HCT116 (cell line): ENCODE data around the gene RHBDF2.

ENCODE experiments used
- CTCF ChIP-seq, 3 experiments: fragments of 200-600 bp in 1 of 3; sonication (generic) in 1 of 3; IDR thresholded peaks in 2 of 3; conservative IDR thresholded peaks in 1 of 3; 2 replicates each; pipeline ENCODE4 v1.5.1; 2012 to 2017; ENCODE audit warnings: low read depth in 2 of 3, low read length in 2 of 3, antibody characterized with exemption in 1 of 3, borderline replicate concordance in 1 of 3, control low read depth in 1 of 3, mild to moderate bottlenecking in 1 of 3, mixed read lengths in 1 of 3, mixed run types in 1 of 3, moderate library complexity in 1 of 3; ENCODE audit not compliant: insufficient read depth in 1 of 3
- EZH2 ChIP-seq: fragments of 200-600 bp; sonication (generic); IDR thresholded peaks from 2 replicates; pipeline ENCODE4 v1.6.1; 2017; ENCODE audit warnings: antibody characterized with exemption, mixed run types
- EZH2phosphoT487 ChIP-seq: fragments of 200-600 bp; IDR thresholded peaks from 2 replicates; pipeline ENCODE4 v1.6.1; 2018; ENCODE audit warnings: antibody characterized with exemption, borderline replicate concordance
- FOSL1 ChIP-seq: IDR thresholded peaks from 2 replicates; pipeline ENCODE4 v1.6.1; 2012; ENCODE audit warnings: low read depth
- JUND ChIP-seq: IDR thresholded peaks from 2 replicates; pipeline ENCODE4 v1.6.1; 2012
- MAX ChIP-seq: IDR thresholded peaks from 2 replicates; pipeline ENCODE4 v1.6.1; 2012
- POLR2A ChIP-seq: IDR thresholded peaks from 2 replicates; pipeline ENCODE4 v1.7.0; 2011; ENCODE audit warnings: borderline replicate concordance; ENCODE audit not compliant: insufficient read depth, insufficient read length; ENCODE audit errors: extremely low read depth
- POLR2AphosphoS5 ChIP-seq: IDR thresholded peaks from 2 replicates; pipeline ENCODE4 v1.6.1; 2011; ENCODE audit warnings: mild to moderate bottlenecking, low read depth, low read length, moderate library complexity
- SIN3A ChIP-seq: IDR thresholded peaks from 2 replicates; pipeline ENCODE4 v1.6.1; 2012; ENCODE audit warnings: low read depth
- SP1 ChIP-seq: IDR thresholded peaks from 2 replicates; pipeline ENCODE4 v1.6.1; 2012; ENCODE audit warnings: low read depth
- YY1 ChIP-seq: IDR thresholded peaks from 2 replicates; pipeline ENCODE4 v1.6.1; 2011; ENCODE audit warnings: low read length, low read depth, moderate library complexity, mild to moderate bottlenecking; ENCODE audit not compliant: insufficient replicate concordance; ENCODE audit errors: extremely low read depth
- ZNF274 ChIP-seq: fragments of 200-500 bp; sonication (Bioruptor generic); IDR thresholded peaks from 2 replicates; pipeline ENCODE4 v1.6.1; 2014; ENCODE audit warnings: mild to moderate bottlenecking, low read depth, low read length, inconsistent platforms
- TF ChIP-seq, protein P1 (sequence below): IDR thresholded peaks from 2 replicates; pipeline ENCODE4 v1.6.1; 2012; ENCODE audit warnings: low read depth
- TF ChIP-seq, protein P2 (sequence below): IDR thresholded peaks from 2 replicates; pipeline ENCODE4 v1.6.1; 2012

DNA sequence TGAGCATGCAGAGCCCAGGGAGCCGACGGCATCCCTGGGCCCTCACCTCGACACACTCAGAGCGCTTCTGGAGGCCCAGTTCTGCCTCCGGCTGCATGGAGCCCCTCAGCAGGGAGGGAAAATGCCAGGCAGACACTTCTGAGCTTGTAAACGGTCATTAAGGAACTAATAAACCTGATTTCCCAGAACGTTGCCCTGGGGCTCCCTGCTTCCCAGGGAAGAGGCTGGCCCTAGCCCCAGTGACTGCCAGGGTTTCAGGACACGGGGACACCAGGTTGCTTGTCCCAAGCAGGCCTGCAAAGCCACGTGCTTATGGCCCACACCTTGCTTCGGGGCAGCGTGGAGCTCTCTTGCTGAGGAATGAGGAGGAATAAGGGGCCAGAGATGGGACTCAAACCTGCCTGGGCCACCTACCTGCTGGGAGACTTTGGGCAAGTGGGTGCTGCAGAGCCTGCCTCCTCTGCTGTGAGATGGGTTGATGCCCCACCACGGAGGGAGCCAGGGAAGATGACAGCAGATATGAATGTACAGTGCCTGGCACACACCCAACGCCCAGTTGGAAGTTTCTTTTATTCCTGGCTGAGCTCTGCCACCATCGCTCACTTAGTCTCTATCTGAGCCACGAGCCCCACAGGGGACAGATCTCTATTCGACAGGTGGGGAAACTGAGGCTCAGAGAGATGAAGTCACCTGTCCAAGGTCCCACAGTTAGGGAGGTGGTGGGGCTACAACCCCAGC lies 5.4 kb downstream of the RHBDF2 start:
- no peak for TF ChIP-seq POLR2A
- no peak for TF ChIP-seq CTCF (IDR thresholded peaks at IDR 0.05 in 2 of 3, conservative IDR thresholded peaks at IDR 0.05 in 1 of 3; ENCODE audit: borderline replicate concordance in 1 of 3, insufficient read depth in 1 of 3, low read depth in 2 of 3, low read length in 2 of 3)
- TF ChIP-seq, protein P1, sequence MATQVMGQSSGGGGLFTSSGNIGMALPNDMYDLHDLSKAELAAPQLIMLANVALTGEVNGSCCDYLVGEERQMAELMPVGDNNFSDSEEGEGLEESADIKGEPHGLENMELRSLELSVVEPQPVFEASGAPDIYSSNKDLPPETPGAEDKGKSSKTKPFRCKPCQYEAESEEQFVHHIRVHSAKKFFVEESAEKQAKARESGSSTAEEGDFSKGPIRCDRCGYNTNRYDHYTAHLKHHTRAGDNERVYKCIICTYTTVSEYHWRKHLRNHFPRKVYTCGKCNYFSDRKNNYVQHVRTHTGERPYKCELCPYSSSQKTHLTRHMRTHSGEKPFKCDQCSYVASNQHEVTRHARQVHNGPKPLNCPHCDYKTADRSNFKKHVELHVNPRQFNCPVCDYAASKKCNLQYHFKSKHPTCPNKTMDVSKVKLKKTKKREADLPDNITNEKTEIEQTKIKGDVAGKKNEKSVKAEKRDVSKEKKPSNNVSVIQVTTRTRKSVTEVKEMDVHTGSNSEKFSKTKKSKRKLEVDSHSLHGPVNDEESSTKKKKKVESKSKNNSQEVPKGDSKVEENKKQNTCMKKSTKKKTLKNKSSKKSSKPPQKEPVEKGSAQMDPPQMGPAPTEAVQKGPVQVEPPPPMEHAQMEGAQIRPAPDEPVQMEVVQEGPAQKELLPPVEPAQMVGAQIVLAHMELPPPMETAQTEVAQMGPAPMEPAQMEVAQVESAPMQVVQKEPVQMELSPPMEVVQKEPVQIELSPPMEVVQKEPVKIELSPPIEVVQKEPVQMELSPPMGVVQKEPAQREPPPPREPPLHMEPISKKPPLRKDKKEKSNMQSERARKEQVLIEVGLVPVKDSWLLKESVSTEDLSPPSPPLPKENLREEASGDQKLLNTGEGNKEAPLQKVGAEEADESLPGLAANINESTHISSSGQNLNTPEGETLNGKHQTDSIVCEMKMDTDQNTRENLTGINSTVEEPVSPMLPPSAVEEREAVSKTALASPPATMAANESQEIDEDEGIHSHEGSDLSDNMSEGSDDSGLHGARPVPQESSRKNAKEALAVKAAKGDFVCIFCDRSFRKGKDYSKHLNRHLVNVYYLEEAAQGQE: no peak
- no peak for TF ChIP-seq EZH2
- no peak for TF ChIP-seq ZNF274
- no peak for TF ChIP-seq POLR2AphosphoS5
- no peak for TF ChIP-seq EZH2phosphoT487
- TF ChIP-seq SP1: no peak
- TF ChIP-seq, protein P2, sequence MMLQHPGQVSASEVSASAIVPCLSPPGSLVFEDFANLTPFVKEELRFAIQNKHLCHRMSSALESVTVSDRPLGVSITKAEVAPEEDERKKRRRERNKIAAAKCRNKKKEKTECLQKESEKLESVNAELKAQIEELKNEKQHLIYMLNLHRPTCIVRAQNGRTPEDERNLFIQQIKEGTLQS: no peak
- no peak for TF ChIP-seq YY1
- TF ChIP-seq SIN3A: no peak
- no peak for TF ChIP-seq JUND
- TF ChIP-seq FOSL1: no peak
- no peak for TF ChIP-seq MAX
